ENCODE results near the gene NOL11. TPM values are rescaled to one million over a fixed set of nuclear protein-coding genes. Genes with fewer than 3 reads are reported as not detected.

Gene NOL11
- total RNA-seq, 2 experiments from 2014 or later = 64.9 to 65.5 TPM

GRCh38 chr17:67717192-67717623 is 528 bp upstream of the NOL11 start:
- H3K27ac ChIP-seq (ENCODE audit: low read depth, low read length, poor library complexity, severe bottlenecking) = peak overlapping the region; percentile 58
- H4K20me1 ChIP-seq (ENCODE audit: insufficient read depth, low read length) = no peaks in the 10 kb centered on the region
- peaks cover 48% of the 10 kb centered on the region for H3K79me2 ChIP-seq (ENCODE audit: insufficient read depth, low read depth, low read length)
- peak overlapping the region; percentile 41; the same call in 1 of the 2 replicates for H2AFZ ChIP-seq (ENCODE audit: low read length)
- peak overlapping the region; percentile 76 for H3K4me2 ChIP-seq (ENCODE audit: low read length)
- no peak for DNase-seq (ENCODE audit: low spot score)
- H3K4me3 ChIP-seq (ENCODE audit: low read depth, low read length, poor library complexity, severe bottlenecking) = peak overlapping the region; percentile 84
- TF ChIP-seq, protein P1, sequence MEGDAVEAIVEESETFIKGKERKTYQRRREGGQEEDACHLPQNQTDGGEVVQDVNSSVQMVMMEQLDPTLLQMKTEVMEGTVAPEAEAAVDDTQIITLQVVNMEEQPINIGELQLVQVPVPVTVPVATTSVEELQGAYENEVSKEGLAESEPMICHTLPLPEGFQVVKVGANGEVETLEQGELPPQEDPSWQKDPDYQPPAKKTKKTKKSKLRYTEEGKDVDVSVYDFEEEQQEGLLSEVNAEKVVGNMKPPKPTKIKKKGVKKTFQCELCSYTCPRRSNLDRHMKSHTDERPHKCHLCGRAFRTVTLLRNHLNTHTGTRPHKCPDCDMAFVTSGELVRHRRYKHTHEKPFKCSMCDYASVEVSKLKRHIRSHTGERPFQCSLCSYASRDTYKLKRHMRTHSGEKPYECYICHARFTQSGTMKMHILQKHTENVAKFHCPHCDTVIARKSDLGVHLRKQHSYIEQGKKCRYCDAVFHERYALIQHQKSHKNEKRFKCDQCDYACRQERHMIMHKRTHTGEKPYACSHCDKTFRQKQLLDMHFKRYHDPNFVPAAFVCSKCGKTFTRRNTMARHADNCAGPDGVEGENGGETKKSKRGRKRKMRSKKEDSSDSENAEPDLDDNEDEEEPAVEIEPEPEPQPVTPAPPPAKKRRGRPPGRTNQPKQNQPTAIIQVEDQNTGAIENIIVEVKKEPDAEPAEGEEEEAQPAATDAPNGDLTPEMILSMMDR (conservative IDR thresholded peaks at IDR 0.05; ENCODE audit: low read length) = no peak
- no peak for TF ChIP-seq EZH2phosphoT487 (IDR thresholded peaks at IDR 0.05; ENCODE audit: borderline replicate concordance, low read depth, low read length)
- H3K4me1 ChIP-seq (ENCODE audit: insufficient read depth, low read length, poor library complexity, severe bottlenecking) = peaks cover 27% of the 10 kb centered on the region
- no peaks in the 10 kb centered on the region; the same call in 1 of the 2 replicates for H3K9me3 ChIP-seq (ENCODE audit: low read length)
- ChIA-PET POLR2A (interaction anchor here (0.9 to 1.7 kb wide), 5 partner anchors 9 to 153 kb away, joined by 3 to 6 read pairs (median 3); no protein-coding TSS in a partner anchor), CTCF (ENCODE audit: unreplicated experiment) (interaction anchor here (0.6 kb wide), 1 partner anchor 382 kb away, joined by 3 read pairs; no protein-coding TSS in a partner anchor)
- BruUV-seq (replicated peaks) = TSS peak; percentile 99
- H3K36me3 ChIP-seq (ENCODE audit: insufficient read depth, low read length) = peaks cover 25% of the 10 kb centered on the region
- H3K9me2 ChIP-seq (ENCODE audit: insufficient read depth, low read length) = no peaks in the 10 kb centered on the region
- intact Hi-C loops (cut with micrococcal nuclease; ENCODE audit: unreplicated experiment) = loop anchor here (2.0 to 5.0 kb wide), 2 partner anchors 108 to 320 kb away; partner anchors contain the start of genes BPTF and KPNA2

GRCh38 chr17:67718325-67718941 is 697 bp downstream of the NOL11 start:
- Histone ChIP-seq H3K27ac (ENCODE audit: low read depth, low read length, poor library complexity, severe bottlenecking) (peak overlapping the region; percentile 78), H3K36me3 (ENCODE audit: insufficient read depth, low read length) (peaks cover 35% of the 10 kb centered on the region), H2AFZ (ENCODE audit: low read length) (peak overlapping the region; percentile 77; the same call in 1 of the 2 replicates), H3K4me3 (ENCODE audit: low read depth, low read length, poor library complexity, severe bottlenecking) (peak overlapping the region; percentile 84), H3K4me1 (ENCODE audit: insufficient read depth, low read length, poor library complexity, severe bottlenecking) (peaks cover 27% of the 10 kb centered on the region), H3K79me2 (ENCODE audit: insufficient read depth, low read depth, low read length) (peaks cover 48% of the 10 kb centered on the region), H3K9me2 (ENCODE audit: insufficient read depth, low read length) (no peaks in the 10 kb centered on the region), H3K4me2 (ENCODE audit: low read length) (peak overlapping the region; percentile 83), H4K20me1 (ENCODE audit: insufficient read depth, low read length) (no peaks in the 10 kb centered on the region), H3K9me3 (ENCODE audit: low read length) (no peaks in the 10 kb centered on the region)
- POLR2A ChIA-PET = interaction anchor here (0.7 to 1.4 kb wide), 5 partner anchors 8 to 151 kb away, joined by 3 to 5 read pairs (median 3); no protein-coding TSS in a partner anchor
- CTCF ChIA-PET (ENCODE audit: unreplicated experiment) = no interaction called here
- DNase-seq (ENCODE audit: low spot score) = peak; percentile 10
- TF ChIP-seq, protein P1 (conservative IDR thresholded peaks at IDR 0.05; ENCODE audit: low read length) = no peak
- TF ChIP-seq EZH2phosphoT487 (IDR thresholded peaks at IDR 0.05; ENCODE audit: borderline replicate concordance, low read depth, low read length) = no peak
- TSS peak; percentile 87 for BruUV-seq (replicated peaks)
- intact Hi-C loops (cut with micrococcal nuclease; ENCODE audit: unreplicated experiment) = loop anchor here (5.0 kb wide), 1 partner anchor 319 kb away; the partner anchor contains the start of gene KPNA2
